ENCODE data around the gene FUT2. TPM values are rescaled to one million over a fixed set of nuclear protein-coding genes. Genes with fewer than 3 reads are reported as not detected.

Gene FUT2
- polyA plus RNA-seq, 1 donor (not counting 4 experiments of a cell fraction or from before 2014, with no cell fraction given): 2.3 TPM

DNA sequence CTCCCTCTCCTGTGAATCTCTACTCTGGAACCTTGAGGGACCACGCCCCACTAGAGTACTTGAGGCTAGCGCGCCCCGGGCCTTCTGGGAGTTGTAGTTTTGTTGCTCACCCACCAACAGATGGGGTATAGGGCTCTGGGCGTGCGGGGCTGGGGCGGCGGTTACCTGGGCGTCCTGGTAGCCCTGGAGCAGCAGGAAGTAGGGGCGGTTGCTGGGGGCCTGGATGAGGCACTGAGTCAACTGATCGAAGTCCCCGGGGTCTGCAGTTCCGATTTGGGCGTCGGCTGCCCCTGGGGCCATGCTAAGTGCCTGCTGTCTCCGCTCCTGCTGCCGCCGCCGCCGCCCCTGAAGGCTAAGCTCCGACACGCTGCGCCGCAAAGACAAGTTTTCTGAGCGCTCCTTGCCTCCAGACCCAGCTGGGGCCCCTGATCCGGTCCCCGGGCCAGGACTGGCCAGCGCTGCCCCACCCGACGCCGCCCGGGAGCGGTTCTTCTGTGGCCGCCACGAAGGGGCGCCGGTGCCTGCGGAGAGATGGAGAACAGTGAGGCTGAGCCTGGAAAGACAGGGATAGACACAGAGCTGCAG lies 39.4 kb downstream of the FUT2 start:
- H3K9ac ChIP-seq (ENCODE audit: control insufficient read depth, extremely low read depth, insufficient read depth, low read length): peak overlapping the region; percentile 41
- dilution Hi-C loops (cut with MboI; ENCODE audit: extremely low pct_ligation_motif_present, low sequenced_read_pairs): no loop called here
- peaks cover 5% of the 10 kb centered on the region for H3K4me1 ChIP-seq (ENCODE audit: control insufficient read depth, extremely low read depth, insufficient read depth, low read length)
- H3K36me3 ChIP-seq (ENCODE audit: control insufficient read depth in 2 of 2, extremely low read depth in 1 of 2, insufficient read depth in 2 of 2, low read length in 2 of 2): no peaks in the 10 kb centered on the region
- no peak overlapping the region for H3K27ac ChIP-seq (ENCODE audit: control insufficient read depth, insufficient read depth, low read length)
- H3K79me2 ChIP-seq (ENCODE audit: control insufficient read depth, insufficient read depth, low read length): no peaks in the 10 kb centered on the region
- no peak for FAIRE-seq
- H3K4me2 ChIP-seq (ENCODE audit: control insufficient read depth, extremely low read depth, insufficient read depth, low read depth, low read length): peak overlapping the region; percentile 73
- no peaks in the 10 kb centered on the region for H3K9me3 ChIP-seq (ENCODE audit: control insufficient read depth, low read depth, low read length)
- peak overlapping the region; percentile 82 for H2AFZ ChIP-seq (ENCODE audit: control insufficient read depth, low read length)
- no peak for DNase-seq (ENCODE audit: low read depth, low spot score)
- H3K27me3 ChIP-seq (ENCODE audit: control insufficient read depth, extremely low read depth, insufficient read depth, low read length): no peaks in the 10 kb centered on the region
- H3K4me3 ChIP-seq (ENCODE audit: control insufficient read depth in 2 of 3, extremely low read depth in 1 of 3, insufficient read depth in 2 of 3, low read depth in 1 of 3, low read length in 3 of 3): peak overlapping the region; percentile 32 to 65 (median 60)
- H3K9me1 ChIP-seq (ENCODE audit: control insufficient read depth, extremely low read depth, insufficient read depth, low read length): no peaks in the 10 kb centered on the region
- H4K20me1 ChIP-seq (ENCODE audit: control insufficient read depth, extremely low read depth, insufficient read depth, low read length): no peaks in the 10 kb centered on the region
- TF ChIP-seq, protein P1, sequence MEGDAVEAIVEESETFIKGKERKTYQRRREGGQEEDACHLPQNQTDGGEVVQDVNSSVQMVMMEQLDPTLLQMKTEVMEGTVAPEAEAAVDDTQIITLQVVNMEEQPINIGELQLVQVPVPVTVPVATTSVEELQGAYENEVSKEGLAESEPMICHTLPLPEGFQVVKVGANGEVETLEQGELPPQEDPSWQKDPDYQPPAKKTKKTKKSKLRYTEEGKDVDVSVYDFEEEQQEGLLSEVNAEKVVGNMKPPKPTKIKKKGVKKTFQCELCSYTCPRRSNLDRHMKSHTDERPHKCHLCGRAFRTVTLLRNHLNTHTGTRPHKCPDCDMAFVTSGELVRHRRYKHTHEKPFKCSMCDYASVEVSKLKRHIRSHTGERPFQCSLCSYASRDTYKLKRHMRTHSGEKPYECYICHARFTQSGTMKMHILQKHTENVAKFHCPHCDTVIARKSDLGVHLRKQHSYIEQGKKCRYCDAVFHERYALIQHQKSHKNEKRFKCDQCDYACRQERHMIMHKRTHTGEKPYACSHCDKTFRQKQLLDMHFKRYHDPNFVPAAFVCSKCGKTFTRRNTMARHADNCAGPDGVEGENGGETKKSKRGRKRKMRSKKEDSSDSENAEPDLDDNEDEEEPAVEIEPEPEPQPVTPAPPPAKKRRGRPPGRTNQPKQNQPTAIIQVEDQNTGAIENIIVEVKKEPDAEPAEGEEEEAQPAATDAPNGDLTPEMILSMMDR (optimal IDR thresholded peaks at IDR 0.05 in 1 of 3, IDR thresholded peaks at IDR 0.05 in 1 of 3, conservative IDR thresholded peaks at IDR 0.05 in 1 of 3; ENCODE audit: extremely low read depth in 1 of 3, insufficient read depth in 2 of 3, low read length in 3 of 3): peak in 1 of 3 experiments; percentile 18
- TF ChIP-seq EZH2 (IDR thresholded peaks at IDR 0.05; ENCODE audit: low read length): no peak

DNA sequence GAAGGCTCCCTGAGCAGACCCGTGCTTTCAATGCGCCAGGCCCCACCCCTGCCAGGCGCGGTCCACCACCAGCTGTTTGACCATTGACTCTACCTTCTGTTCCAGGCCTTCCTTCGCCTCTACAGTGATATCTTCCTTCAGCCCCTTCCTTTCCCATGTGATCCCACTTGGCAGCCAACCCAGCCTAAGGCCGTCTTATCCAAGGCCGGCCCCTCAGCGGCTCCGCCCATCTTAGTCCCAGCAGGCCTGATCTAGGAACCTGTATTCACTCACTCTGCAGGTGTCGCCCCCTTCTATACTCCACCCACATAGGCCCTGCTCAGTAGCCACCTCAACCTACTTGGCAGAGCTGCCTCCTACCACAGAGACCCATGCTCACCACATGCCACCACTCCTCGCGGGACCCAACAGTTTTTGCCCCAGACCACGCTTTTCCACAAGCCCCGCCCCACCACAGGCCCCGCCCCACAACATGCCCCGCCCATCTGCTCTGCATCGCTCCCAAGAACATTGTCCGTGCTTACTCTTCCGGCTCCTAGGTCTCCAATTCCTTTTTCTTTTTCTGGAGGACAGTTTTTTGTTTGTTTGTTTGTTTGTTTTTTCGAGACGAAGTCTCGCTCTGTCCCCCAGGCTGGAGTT lies 41.7 kb downstream of the FUT2 start:
- H4K20me1 ChIP-seq (ENCODE audit: control insufficient read depth, extremely low read depth, insufficient read depth, low read length): no peaks in the 10 kb centered on the region
- no peaks in the 10 kb centered on the region for H3K79me2 ChIP-seq (ENCODE audit: control insufficient read depth, insufficient read depth, low read length)
- H3K9me3 ChIP-seq (ENCODE audit: control insufficient read depth, low read depth, low read length): no peaks in the 10 kb centered on the region
- no peak overlapping the region for H3K27ac ChIP-seq (ENCODE audit: control insufficient read depth, insufficient read depth, low read length)
- H3K9me1 ChIP-seq (ENCODE audit: control insufficient read depth, extremely low read depth, insufficient read depth, low read length): no peaks in the 10 kb centered on the region
- peaks cover 16% of the 10 kb centered on the region for H3K4me1 ChIP-seq (ENCODE audit: control insufficient read depth, extremely low read depth, insufficient read depth, low read length)
- no peak for FAIRE-seq
- H2AFZ ChIP-seq (ENCODE audit: control insufficient read depth, low read length): no peak overlapping the region
- no peak for TF ChIP-seq EZH2 (IDR thresholded peaks at IDR 0.05; ENCODE audit: low read length)
- TF ChIP-seq, protein P1 (optimal IDR thresholded peaks at IDR 0.05 in 1 of 3, IDR thresholded peaks at IDR 0.05 in 1 of 3, conservative IDR thresholded peaks at IDR 0.05 in 1 of 3; ENCODE audit: extremely low read depth in 1 of 3, insufficient read depth in 2 of 3, low read length in 3 of 3): no peak
- dilution Hi-C loops (cut with MboI; ENCODE audit: extremely low pct_ligation_motif_present, low sequenced_read_pairs): no loop called here
- no peak overlapping the region for H3K4me3 ChIP-seq (ENCODE audit: control insufficient read depth in 2 of 3, extremely low read depth in 1 of 3, insufficient read depth in 2 of 3, low read depth in 1 of 3, low read length in 3 of 3)
- H3K4me2 ChIP-seq (ENCODE audit: control insufficient read depth, extremely low read depth, insufficient read depth, low read depth, low read length): no peak overlapping the region
- H3K9ac ChIP-seq (ENCODE audit: control insufficient read depth, extremely low read depth, insufficient read depth, low read length): no peak overlapping the region
- no peaks in the 10 kb centered on the region for H3K27me3 ChIP-seq (ENCODE audit: control insufficient read depth, extremely low read depth, insufficient read depth, low read length)
- H3K36me3 ChIP-seq (ENCODE audit: control insufficient read depth in 2 of 2, extremely low read depth in 1 of 2, insufficient read depth in 2 of 2, low read length in 2 of 2): no peaks in the 10 kb centered on the region
- DNase-seq (ENCODE audit: low read depth, low spot score): no peak

Measured in keratinocyte (primary cell).